Measurements from ENCODE around the gene XKRX. TPM values are rescaled to one million over a fixed set of nuclear protein-coding genes. Genes with fewer than 3 reads are reported as not detected.

XKRX gene
- total RNA-seq (1 to 10 TPM in 3 of 9 donors, under 1 TPM in 6; 0.22 to 2.6 (median 0.81) TPM), polyA plus RNA-seq (under 1 TPM; 0.16 to 0.47 (median 0.18) TPM)
- long read RNA-seq, donor 1, result 0 reads
- long read RNA-seq, donor 2, result 0 reads
- long read RNA-seq, donor 3, result 0 reads
- long read RNA-seq, donor 4, result 0 reads
- long read RNA-seq, donor 5, partial matches to known transcripts, result 0 of 1 reads
- long read RNA-seq, donor 5, other reads (novel, unspliced or antisense), result 0 of 1 reads
- long read RNA-seq, donor 6, result 0 reads
- long read RNA-seq, donor 7, result 0 reads
- long read RNA-seq, donor 8, result 0 reads
- long read RNA-seq, donor 9, result 0 reads
- long read RNA-seq, donor 10, result 0 reads

GRCh38 chrX:100928660-100929613, at the start of gene XKRX:
Gene XKRX (minus strand): TSS chrX:100928917. CDS start chrX:100928304, 613 bp downstream.
- peak within 1 kb of the TSS in 1 of 4 donors; percentile 44 for H3K4me3 ChIP-seq
- H3K36me3 ChIP-seq (replicated peaks in 1 of 2), result no peaks in the 10 kb centered on the region
- H3K27me3 ChIP-seq, result peaks cover 15% of the 10 kb centered on the region
- peak; percentile 25 to 51 (median 35) for DNase-seq
- H3K27ac ChIP-seq, result peak within 1 kb of the TSS in 1 of 5 donors; percentile 40
- intact Hi-C loops (cut with DNase I), result no loop called here
- H3K4me1 ChIP-seq (replicated peaks in 1 of 2), result peaks cover 0 to 3% of the 10 kb centered on the region in 2 donors
- 2 to 39% (median 13%) methylated on average over 7 to 51 of the region's 51 CpGs for WGBS, 4 donors
- no peaks in the 10 kb centered on the region for H3K9me3 ChIP-seq (replicated peaks in 1 of 3)
- TF ChIP-seq CTCF (IDR thresholded peaks at IDR 0.05) (no peak), POLR2A (IDR thresholded peaks at IDR 0.05) (no peak)

- no peak for DNase-seq
- TF ChIP-seq CTCF (IDR thresholded peaks at IDR 0.05) (no peak), POLR2A (IDR thresholded peaks at IDR 0.05) (no peak)
- Histone ChIP-seq H3K27me3 (no peaks in the 10 kb centered on the region), H3K4me1 (replicated peaks in 1 of 2) (no peaks in the 10 kb centered on the region), H3K27ac (no peak overlapping the region), H3K36me3 (replicated peaks in 1 of 2) (no peaks in the 10 kb centered on the region), H3K9me3 (replicated peaks in 1 of 3) (no peaks in the 10 kb centered on the region), H3K4me3 (no peak overlapping the region)
- intact Hi-C loops (cut with DNase I), result no loop called here
- 93 to 100% (median 97%) methylated on average over 1 of the region's 1 CpG for WGBS, 4 donors
Measured at GRCh38 chrX:100976211-100976610, 47.5 kb upstream of the XKRX start.

GRCh38 chrX:100975212-100975611, 46.5 kb upstream of the XKRX start:
- TF ChIP-seq CTCF (IDR thresholded peaks at IDR 0.05) (no peak), POLR2A (IDR thresholded peaks at IDR 0.05) (no peak)
- H3K4me3 ChIP-seq, result no peak overlapping the region
- intact Hi-C loops (cut with DNase I), result no loop called here
- H3K9me3 ChIP-seq (replicated peaks in 1 of 3), result no peaks in the 10 kb centered on the region
- no peaks in the 10 kb centered on the region for H3K27me3 ChIP-seq
- no peaks in the 10 kb centered on the region for H3K36me3 ChIP-seq (replicated peaks in 1 of 2)
- no peak for DNase-seq
- H3K27ac ChIP-seq, result no peak overlapping the region
- WGBS, 4 donors, result 87 to 97% (median 92%) methylated on average over 3 of the region's 3 CpGs
- H3K4me1 ChIP-seq (replicated peaks in 1 of 2), result no peaks in the 10 kb centered on the region

- no peaks in the 10 kb centered on the region for H3K9me3 ChIP-seq (replicated peaks in 1 of 3)
- no peaks in the 10 kb centered on the region for H3K36me3 ChIP-seq (replicated peaks in 1 of 2)
- intact Hi-C loops (cut with DNase I), result no loop called here
- no peak overlapping the region for H3K4me3 ChIP-seq
- TF ChIP-seq POLR2A (IDR thresholded peaks at IDR 0.05) (no peak), CTCF (IDR thresholded peaks at IDR 0.05) (no peak)
- WGBS, 4 donors, result 92 to 98% (median 95%) methylated on average over 8 to 10 of the region's 19 CpGs
- DNase-seq, result no peak
- H3K27ac ChIP-seq, result no peak overlapping the region
- H3K4me1 ChIP-seq (replicated peaks in 1 of 2), result no peaks in the 10 kb centered on the region
- H3K27me3 ChIP-seq, result no peaks in the 10 kb centered on the region
Measured at GRCh38 chrX:100973411-100973810, 44.7 kb upstream of the XKRX start.

Measured in adrenal gland (tissue), 19 donors.